Measurements from ENCODE around the gene GLCE. TPM values are rescaled to one million over a fixed set of nuclear protein-coding genes. Genes with fewer than 3 reads are reported as not detected.
A peak's percentile ranks its signal among the peaks of the same experiment; 100 is the strongest.

The GLCE gene
- total RNA-seq: 1 to 10 TPM; 4.6 to 5.0 TPM

- Mint-ChIP-seq H3K36me3 (no peaks in the 10 kb centered on the region), H3K9me3 (no peaks in the 10 kb centered on the region), H3K27me3 (peaks cover 9% of the 10 kb centered on the region)
Observed at GRCh38 chr15:69160141-69160993, at the start of gene GLCE. Gene GLCE, plus strand, starts transcription at chr15:69160635. Its CDS starts 95,172 bp downstream, at chr15:69255807.

GRCh38 chr15:69114331-69114928 is 46.0 kb upstream of the GLCE start:
- Mint-ChIP-seq H3K27ac (no peak overlapping the region), H3K4me3 (no peak overlapping the region), H3K4me1 (peaks cover 18% of the 10 kb centered on the region), H3K27me3 (peaks cover 18% of the 10 kb centered on the region), H3K9me3 (no peaks in the 10 kb centered on the region), H3K36me3 (no peaks in the 10 kb centered on the region)
- no peak for DNase-seq

More at GRCh38 chr15:69160141-69160993, at the start of gene GLCE:
- Mint-ChIP-seq H3K27ac (peak within 1 kb of the TSS; percentile 68), H3K4me3 (peak within 1 kb of the TSS; percentile 92), H3K4me1 (peaks cover 16% of the 10 kb centered on the region)
- peak; percentile 97 for DNase-seq

GRCh38 chr15:69115031-69115430 is 45.4 kb upstream of the GLCE start:
- Mint-ChIP-seq H3K4me3 (no peak overlapping the region), H3K27ac (no peak overlapping the region), H3K4me1 (peaks cover 18% of the 10 kb centered on the region), H3K27me3 (peaks cover 19% of the 10 kb centered on the region), H3K9me3 (no peaks in the 10 kb centered on the region), H3K36me3 (no peaks in the 10 kb centered on the region)
- DNase-seq: no peak

- Mint-ChIP-seq H3K27me3 (peaks cover 19% of the 10 kb centered on the region), H3K4me3 (no peak overlapping the region), H3K27ac (no peak overlapping the region), H3K36me3 (no peaks in the 10 kb centered on the region), H3K9me3 (no peaks in the 10 kb centered on the region), H3K4me1 (peaks cover 18% of the 10 kb centered on the region)
- no peak for DNase-seq
Observed at GRCh38 chr15:69116391-69116790, 44.0 kb upstream of the GLCE start.

- Mint-ChIP-seq H3K4me3 (no peak overlapping the region), H3K4me1 (peaks cover 18% of the 10 kb centered on the region), H3K27ac (no peak overlapping the region), H3K36me3 (no peaks in the 10 kb centered on the region), H3K27me3 (peaks cover 19% of the 10 kb centered on the region), H3K9me3 (no peaks in the 10 kb centered on the region)
- DNase-seq: no peak
Observed at GRCh38 chr15:69117431-69117871, 43.0 kb upstream of the GLCE start.

- Mint-ChIP-seq H3K27me3 (peaks cover 19% of the 10 kb centered on the region), H3K4me3 (no peak overlapping the region), H3K36me3 (no peaks in the 10 kb centered on the region), H3K4me1 (peaks cover 18% of the 10 kb centered on the region), H3K27ac (no peak overlapping the region), H3K9me3 (no peaks in the 10 kb centered on the region)
- DNase-seq: no peak
Observed at GRCh38 chr15:69118089-69118488, 42.3 kb upstream of the GLCE start.

- no peak for DNase-seq
- Mint-ChIP-seq H3K27ac (no peak overlapping the region), H3K4me3 (no peak overlapping the region), H3K9me3 (no peaks in the 10 kb centered on the region), H3K4me1 (peaks cover 9% of the 10 kb centered on the region), H3K27me3 (peaks cover 17% of the 10 kb centered on the region), H3K36me3 (no peaks in the 10 kb centered on the region)
Observed at GRCh38 chr15:69119001-69119400, 41.4 kb upstream of the GLCE start.

GRCh38 chr15:69119683-69120395 is 40.6 kb upstream of the GLCE start:
- Mint-ChIP-seq H3K4me3 (no peak overlapping the region), H3K4me1 (peaks cover 2% of the 10 kb centered on the region), H3K27me3 (peaks cover 13% of the 10 kb centered on the region), H3K27ac (no peak overlapping the region), H3K9me3 (no peaks in the 10 kb centered on the region), H3K36me3 (no peaks in the 10 kb centered on the region)
- DNase-seq: no peak

- H3K9me3 Mint-ChIP-seq: no peaks in the 10 kb centered on the region
- peaks cover 13% of the 10 kb centered on the region for H3K27me3 Mint-ChIP-seq
- DNase-seq: no peak
- no peaks in the 10 kb centered on the region for H3K36me3 Mint-ChIP-seq
- no peak overlapping the region for H3K27ac Mint-ChIP-seq
- no peak overlapping the region for H3K4me3 Mint-ChIP-seq
- peaks cover 4% of the 10 kb centered on the region for H3K4me1 Mint-ChIP-seq
Observed at GRCh38 chr15:69120732-69121131, 39.7 kb upstream of the GLCE start.

GRCh38 chr15:69121198-69121828 is 39.1 kb upstream of the GLCE start:
- no peak for DNase-seq
- H3K4me3 Mint-ChIP-seq: no peak overlapping the region
- peaks cover 13% of the 10 kb centered on the region for H3K27me3 Mint-ChIP-seq
- no peak overlapping the region for H3K27ac Mint-ChIP-seq
- H3K4me1 Mint-ChIP-seq: peaks cover 10% of the 10 kb centered on the region
- H3K36me3 Mint-ChIP-seq: no peaks in the 10 kb centered on the region
- H3K9me3 Mint-ChIP-seq: no peaks in the 10 kb centered on the region

- Mint-ChIP-seq H3K36me3 (no peaks in the 10 kb centered on the region), H3K4me1 (peaks cover 8% of the 10 kb centered on the region), H3K4me3 (no peak overlapping the region), H3K9me3 (no peaks in the 10 kb centered on the region), H3K27me3 (no peaks in the 10 kb centered on the region), H3K27ac (no peak overlapping the region)
- DNase-seq: no peak
Observed at GRCh38 chr15:69125236-69125635, 35.2 kb upstream of the GLCE start.

GRCh38 chr15:69126054-69126469 is 34.4 kb upstream of the GLCE start:
- H3K27ac Mint-ChIP-seq: peak overlapping the region; percentile 7
- no peak overlapping the region for H3K4me3 Mint-ChIP-seq
- no peak for DNase-seq
- peaks cover 8% of the 10 kb centered on the region for H3K4me1 Mint-ChIP-seq
- H3K36me3 Mint-ChIP-seq: no peaks in the 10 kb centered on the region
- no peaks in the 10 kb centered on the region for H3K9me3 Mint-ChIP-seq
- no peaks in the 10 kb centered on the region for H3K27me3 Mint-ChIP-seq

- DNase-seq: no peak
- Mint-ChIP-seq H3K4me3 (no peak overlapping the region), H3K27ac (no peak overlapping the region), H3K9me3 (no peaks in the 10 kb centered on the region), H3K27me3 (no peaks in the 10 kb centered on the region), H3K36me3 (no peaks in the 10 kb centered on the region), H3K4me1 (peaks cover 8% of the 10 kb centered on the region)
Observed at GRCh38 chr15:69127306-69127705, 33.1 kb upstream of the GLCE start.

GRCh38 chr15:69128667-69129311 is 31.6 kb upstream of the GLCE start:
- Mint-ChIP-seq H3K4me3 (no peak overlapping the region), H3K36me3 (no peaks in the 10 kb centered on the region), H3K27ac (no peak overlapping the region), H3K9me3 (no peaks in the 10 kb centered on the region), H3K4me1 (peaks cover 8% of the 10 kb centered on the region), H3K27me3 (no peaks in the 10 kb centered on the region)
- no peak for DNase-seq

Measured in activated naive CD8-positive, alpha-beta T cell treated with anti-CD3 and anti-CD28 coated beads for 36 hours (primary cell).